GM23248 (cell line): ENCODE results near the gene AXIN1.

Experiments
- EZH2 ChIP-seq: fragments of 200-600 bp; sonication (generic); IDR thresholded peaks from 2 replicates; pipeline ENCODE4 v1.6.1; 2018; ENCODE audit warnings: antibody characterized with exemption, mild to moderate bottlenecking; ENCODE audit not compliant: insufficient read depth, poor library complexity, severe bottlenecking
- EZH2phosphoT487 ChIP-seq: fragments of 200-600 bp; sonication (generic); IDR thresholded peaks from 2 replicates; pipeline ENCODE4 v1.6.1; 2018; ENCODE audit warnings: antibody characterized with exemption, moderate library complexity, mild to moderate bottlenecking, low read depth; ENCODE audit not compliant: insufficient read depth

GRCh38 chr16:369275-369865 lies 16.8 kb upstream of the AXIN1 start:
- TF ChIP-seq EZH2 (no peak), EZH2phosphoT487 (no peak)
